ENCODE measurements around the gene VHLL.
A peak's percentile ranks its signal among the peaks of the same experiment; 100 is the strongest.

VHLL gene

GRCh38 chr1:156289857-156290256, 9.2 kb downstream of the VHLL start:
- DNase-seq = no peak

- no peak for DNase-seq
Measured at GRCh38 chr1:156286061-156286460, 13.0 kb downstream of the VHLL start.

- no peak for DNase-seq
Measured at GRCh38 chr1:156285437-156285836, 13.7 kb downstream of the VHLL start.

- no peak for DNase-seq
Measured at GRCh38 chr1:156284757-156285156, 14.3 kb downstream of the VHLL start.

- no peak for DNase-seq
Measured at GRCh38 chr1:156284112-156284511, 15.0 kb downstream of the VHLL start, which contains the start of gene TMEM79. Gene TMEM79 (plus strand): TSS chr1:156284325. CDS start chr1:156285227, 902 bp downstream.

GRCh38 chr1:156283521-156283920, 15.6 kb downstream of the VHLL start:
- DNase-seq = no peak

- DNase-seq = peak; percentile 99
Measured at GRCh38 chr1:156282479-156283222, 16.5 kb downstream of the VHLL start, which contains the start of gene SMG5. Gene SMG5 (minus strand): TSS chr1:156282825. CDS start chr1:156282680, 145 bp downstream.

GRCh38 chr1:156281693-156282478, 17.2 kb downstream of the VHLL start:
- DNase-seq = no peak

- peak; percentile 25 for DNase-seq
Measured at GRCh38 chr1:156281281-156281680, 17.8 kb downstream of the VHLL start.

- no peak for DNase-seq
Measured at GRCh38 chr1:156279837-156280236, 19.3 kb downstream of the VHLL start.

- no peak for DNase-seq
Measured at GRCh38 chr1:156276966-156277381, 22.1 kb downstream of the VHLL start.

- DNase-seq = no peak
Measured at GRCh38 chr1:156276532-156276931, 22.6 kb downstream of the VHLL start.

- DNase-seq = no peak
Measured at GRCh38 chr1:156270314-156270713, 28.8 kb downstream of the VHLL start.

GRCh38 chr1:156268336-156268735, 30.8 kb downstream of the VHLL start:
- no peak for DNase-seq

- DNase-seq = no peak
Measured at GRCh38 chr1:156266051-156266450, 33.1 kb downstream of the VHLL start.

- DNase-seq = no peak
Measured at GRCh38 chr1:156263288-156263655, 35.8 kb downstream of the VHLL start.

GRCh38 chr1:156262461-156263287, 36.4 kb downstream of the VHLL start:
- DNase-seq = peak; percentile 83

GRCh38 chr1:156260896-156261295, 38.2 kb downstream of the VHLL start:
- no peak for DNase-seq

- no peak for DNase-seq
Measured at GRCh38 chr1:156259805-156260204, 39.3 kb downstream of the VHLL start.

- no peak for DNase-seq
Measured at GRCh38 chr1:156258859-156259258, 40.2 kb downstream of the VHLL start.

GRCh38 chr1:156257711-156258110, 41.4 kb downstream of the VHLL start:
- no peak for DNase-seq

- DNase-seq = no peak
Measured at GRCh38 chr1:156253634-156254033, 45.5 kb downstream of the VHLL start.

GRCh38 chr1:156251527-156251926, 47.6 kb downstream of the VHLL start:
- DNase-seq = no peak

Measured in fibroblast of upper back skin (primary cell).